Naive thymus-derived CD8-positive, alpha-beta T cell (primary cell): Measurements from ENCODE around the gene CGB7. TPM values are rescaled to one million over a fixed set of nuclear protein-coding genes. Genes with fewer than 3 reads are reported as not detected.

ENCODE experiments used
- ATAC-seq, 2 donors: fragments of 150-1000 bp; cut with Tn5 transposase in 1 of 2; sonication (Bioruptor Pico), chemical (Tn5 transposase) in 1 of 2; 1 replicate in 1 of 2; 2 replicates in 1 of 2; pipeline ENCODE4 v1.10.0; 2021; ENCODE audit warnings: mild to moderate bottlenecking in 2 of 2, moderate library complexity in 2 of 2
- POLR2A ChIA-PET: fragments of 350-600 bp; sonication (Branson Sonifier 250); formaldehyde crosslinking; loops from one replicate; lab custom pipeline; 2021; ENCODE audit warnings: antibody characterized with exemption; lab: Charles Lee
- DNase-seq, 10 donors: peaks; one replicate each; pipeline versions ENCODE4 v3.0.0 to v3.0.0-alpha.2; 2020 to 2022
- H3K27ac Mint-ChIP-seq, 10 donors: one replicate each; pipeline ENCODE4 v1.8.0; 2020 to 2022; ENCODE audit warnings: mild to moderate bottlenecking in 10 of 10, mixed read lengths in 10 of 10, moderate library complexity in 4 of 10, inconsistent platforms in 1 of 10
- H3K27me3 Mint-ChIP-seq, 5 donors: one replicate each; pipeline ENCODE4 v1.8.0; 2021 to 2022; ENCODE audit warnings: mixed read lengths in 5 of 5
- H3K36me3 Mint-ChIP-seq, 3 donors: one replicate each; pipeline ENCODE4 v1.8.0; 2020 to 2022; ENCODE audit warnings: mixed read lengths in 3 of 3, mild to moderate bottlenecking in 2 of 3, inconsistent platforms in 1 of 3
- H3K4me1 Mint-ChIP-seq, 4 donors: one replicate each; pipeline ENCODE4 v1.8.0; 2021 to 2022; ENCODE audit warnings: mixed read lengths in 4 of 4
- H3K4me3 Mint-ChIP-seq, 10 donors: one replicate each; pipeline ENCODE4 v1.8.0; 2020 to 2022; ENCODE audit warnings: mild to moderate bottlenecking in 10 of 10, mixed read lengths in 10 of 10, moderate library complexity in 6 of 10, inconsistent platforms in 1 of 10
- H3K9me3 Mint-ChIP-seq, 9 donors: one replicate each; pipeline ENCODE4 v1.8.0; 2020 to 2022; ENCODE audit warnings: mixed read lengths in 9 of 9, mild to moderate bottlenecking in 3 of 9, inconsistent platforms in 1 of 9, moderate library complexity in 1 of 9
- polyA plus RNA-seq, 3 donors: library from polyadenylated mRNA; unstranded; fragments of 300-500 nt; fragmentation: Illumina TruSeq; gene quantifications; one replicate each; pipeline ENCODE4 v1.2.3, GENCODE V29; 2021
- total RNA-seq, 8 experiments: library from RNA in 2 of 8; stranded (reverse) in 2 of 8; gene quantifications; one replicate each; pipeline ENCODE4 v1.2.3 and lab custom pipeline; 2021 to 2026

Gene CGB7
- total and polyA plus RNA-seq, 5 experiments from 2014 or later: not detected

DNA sequence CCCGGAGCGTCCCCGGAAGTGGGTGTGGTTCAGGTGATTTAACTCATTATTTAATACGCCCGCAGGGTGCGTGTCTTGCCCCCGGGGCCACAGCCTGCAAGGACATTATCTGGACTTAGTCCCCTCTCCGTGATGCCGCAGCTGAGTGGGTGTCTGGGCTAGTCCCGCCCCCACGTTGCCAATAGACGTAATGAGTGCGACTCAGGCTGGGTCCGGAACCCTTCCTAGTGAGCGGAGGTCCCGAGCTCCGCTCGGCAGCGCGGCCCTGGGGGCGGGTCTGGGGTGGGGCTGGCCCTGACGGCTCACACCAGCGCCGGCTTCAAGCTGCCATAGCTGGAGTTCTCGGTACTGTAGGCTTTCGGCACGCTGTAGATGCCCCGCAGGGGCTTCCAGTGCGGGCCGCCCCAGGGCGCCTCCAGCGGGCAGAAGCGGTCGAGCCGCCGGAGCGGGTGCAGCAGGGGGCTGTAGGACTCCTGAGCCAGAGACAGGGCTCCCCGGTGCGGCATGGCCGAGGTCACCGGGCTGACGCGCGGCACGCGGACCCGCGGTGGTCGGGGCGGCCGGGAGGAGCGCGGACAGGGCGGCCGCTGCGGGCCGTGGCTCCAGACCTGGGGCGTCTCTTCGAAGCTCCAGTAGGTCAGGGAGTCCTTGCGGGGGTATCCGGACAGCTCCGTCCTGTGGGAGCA is 39.7 kb downstream of the CGB7 start:
- H3K27me3 Mint-ChIP-seq: peaks cover 0 to 6% (median 0%) of the 10 kb centered on the region in 5 donors
- ATAC-seq (peak; percentile 88 to 93), DNase-seq (peak; percentile 55 to 83 (median 65))
- H3K9me3 Mint-ChIP-seq: no peaks in the 10 kb centered on the region
- peak overlapping the region in 6 of 10 donors; percentile 38 to 73 (median 67) for H3K27ac Mint-ChIP-seq
- POLR2A ChIA-PET: interaction anchor here (0.6 to 1.4 kb wide), 2 partner anchors 25 to 753 kb away, joined by 4 to 19 read pairs; partner anchors contain the start of genes GYS1 and RUVBL2
- H3K4me1 Mint-ChIP-seq: peaks cover 10 to 35% (median 24%) of the 10 kb centered on the region in 4 donors
- H3K36me3 Mint-ChIP-seq: peaks cover 0 to 8% (median 0%) of the 10 kb centered on the region in 3 donors
- peak overlapping the region; percentile 81 to 95 (median 90) for H3K4me3 Mint-ChIP-seq

DNA sequence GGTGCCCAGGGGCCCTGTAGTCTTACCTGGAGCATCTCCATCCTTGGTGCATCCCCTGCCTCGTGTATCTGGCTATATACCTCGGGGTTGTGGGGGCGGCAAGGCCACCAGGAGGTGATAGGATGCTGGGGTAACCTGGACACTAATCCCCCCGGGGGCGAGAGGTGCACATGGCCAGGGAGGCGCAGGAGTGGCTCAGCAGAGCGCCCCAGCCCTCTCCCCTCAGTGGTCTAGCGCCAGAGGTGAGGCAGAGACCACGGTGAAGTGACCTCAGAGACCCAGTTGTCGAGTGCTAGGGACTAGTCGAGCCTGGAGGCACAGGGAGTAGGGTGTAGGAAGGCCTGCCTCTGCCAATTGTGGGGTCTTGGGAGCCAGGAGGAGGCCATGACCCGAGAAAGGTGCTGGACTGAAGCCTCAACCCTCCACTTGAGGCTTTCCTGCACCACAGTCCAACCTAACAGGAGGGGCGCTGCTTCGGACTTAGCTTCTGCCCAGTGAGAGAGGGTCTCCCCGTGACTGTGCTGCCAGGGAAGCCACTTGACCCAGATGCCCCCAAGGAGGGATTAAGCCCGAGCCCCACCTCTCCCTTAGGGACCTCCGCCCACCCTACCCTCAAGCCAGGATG is 40.4 kb downstream of the CGB7 start, which contains the start of gene LHB:
Gene LHB (minus strand): TSS at position 51 of the 625 bp plus-strand sequence. CDS start 10 bp downstream, at position 41.
- Mint-ChIP-seq H3K27ac (peak within 1 kb of the TSS in 8 of 10 donors; percentile 35 to 80 (median 67)), H3K9me3 (no peaks in the 10 kb centered on the region), H3K4me1 (peaks cover 10 to 35% (median 24%) of the 10 kb centered on the region in 4 donors)

DNA sequence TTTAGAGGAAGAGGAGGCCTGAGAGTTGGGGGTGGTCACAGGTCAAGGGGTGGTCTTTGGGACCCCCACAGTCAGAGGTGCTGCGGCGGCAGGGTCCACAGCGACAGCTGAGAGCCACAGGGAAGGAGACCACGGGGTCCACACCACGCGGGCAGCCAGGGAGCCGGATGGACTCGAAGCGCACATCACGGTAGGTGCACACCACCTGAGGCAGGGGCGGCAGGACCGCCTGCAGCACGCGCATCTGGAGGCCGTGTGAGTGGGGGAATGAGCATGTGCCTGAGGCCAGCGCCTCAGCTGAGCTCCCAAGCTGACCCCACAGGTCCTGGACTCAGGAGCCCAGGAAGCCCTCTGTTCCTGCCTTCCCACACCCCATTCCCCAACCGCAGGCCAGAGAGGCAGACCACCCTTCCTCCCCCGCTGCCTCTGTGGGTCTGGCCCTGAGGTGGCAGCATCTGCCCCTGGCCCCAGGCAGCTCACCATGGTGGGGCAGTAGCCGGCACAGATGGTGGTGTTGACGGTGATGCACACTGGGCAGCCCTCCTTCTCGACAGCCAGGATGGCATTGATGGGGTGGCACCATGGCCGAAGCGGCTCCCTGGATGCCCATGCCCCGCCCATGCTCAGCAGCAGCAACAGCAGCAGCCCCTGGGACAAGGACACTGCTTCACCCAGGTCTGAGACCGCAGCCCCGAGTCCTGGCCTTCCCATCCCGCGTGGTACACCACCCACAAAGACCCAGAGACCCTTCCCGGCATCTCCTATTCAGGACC is 41.3 kb downstream of the CGB7 start:
- peaks cover 0 to 3% (median 0%) of the 10 kb centered on the region in 5 donors for H3K27me3 Mint-ChIP-seq
- no peak for DNase-seq
- H3K27ac Mint-ChIP-seq: peak overlapping the region in 4 of 10 donors; percentile 12 to 80 (median 44)
- H3K9me3 Mint-ChIP-seq: no peaks in the 10 kb centered on the region
- no peak for ATAC-seq
- H3K36me3 Mint-ChIP-seq: peaks cover 0 to 10% (median 2%) of the 10 kb centered on the region in 3 donors
- H3K4me1 Mint-ChIP-seq: peaks cover 9 to 34% (median 21%) of the 10 kb centered on the region in 4 donors
- POLR2A ChIA-PET: interaction anchor here (0.9 kb wide), 1 partner anchor 23 kb away, joined by 3 read pairs; the partner anchor contains the start of genes GYS1 and RUVBL2
- H3K4me3 Mint-ChIP-seq: peak overlapping the region in 7 of 10 donors; percentile 13 to 95 (median 32)

More for the DNA sequence above, 40.4 kb downstream of the CGB7 start, which contains the start of gene LHB:
- H3K4me3 Mint-ChIP-seq: peak within 1 kb of the TSS; percentile 81 to 95 (median 90)
- ATAC-seq (no peak), DNase-seq (no peak)
- peaks cover 0 to 8% (median 0%) of the 10 kb centered on the region in 3 donors for H3K36me3 Mint-ChIP-seq
- peaks cover 0 to 6% (median 0%) of the 10 kb centered on the region in 5 donors for H3K27me3 Mint-ChIP-seq
- POLR2A ChIA-PET: interaction anchor here (1.4 kb wide), 1 partner anchor 24 kb away, joined by 19 read pairs; the partner anchor contains the start of genes GYS1 and RUVBL2

DNA sequence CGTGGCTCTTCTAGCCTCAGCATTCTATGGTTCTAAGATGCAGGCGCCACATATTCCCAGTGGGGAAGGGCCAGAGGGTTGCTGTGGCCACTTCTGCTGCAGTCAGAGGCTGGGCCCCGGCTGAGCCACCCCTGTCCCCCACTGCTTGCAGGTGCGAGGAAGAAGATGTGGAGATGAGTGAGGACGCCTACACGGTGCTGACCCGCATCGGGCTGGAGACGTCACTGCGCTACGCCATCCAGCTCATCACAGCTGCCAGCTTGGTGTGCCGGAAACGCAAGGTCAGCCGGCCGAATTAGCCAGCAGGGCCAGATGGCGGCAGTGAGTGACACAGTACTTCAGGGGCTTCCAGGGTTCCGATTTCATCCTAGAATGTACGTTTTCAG is 42.7 kb downstream of the CGB7 start:
- ATAC-seq: no peak
- peaks cover 0 to 3% (median 0%) of the 10 kb centered on the region in 5 donors for H3K27me3 Mint-ChIP-seq
- H3K9me3 Mint-ChIP-seq: no peaks in the 10 kb centered on the region
- H3K4me3 Mint-ChIP-seq: no peak overlapping the region
- H3K36me3 Mint-ChIP-seq: peaks cover 0 to 23% (median 3%) of the 10 kb centered on the region in 3 donors
- H3K4me1 Mint-ChIP-seq: peaks cover 5 to 21% (median 13%) of the 10 kb centered on the region in 4 donors
- DNase-seq: no peak
- no peak overlapping the region for H3K27ac Mint-ChIP-seq
- POLR2A ChIA-PET: no interaction called here

DNA sequence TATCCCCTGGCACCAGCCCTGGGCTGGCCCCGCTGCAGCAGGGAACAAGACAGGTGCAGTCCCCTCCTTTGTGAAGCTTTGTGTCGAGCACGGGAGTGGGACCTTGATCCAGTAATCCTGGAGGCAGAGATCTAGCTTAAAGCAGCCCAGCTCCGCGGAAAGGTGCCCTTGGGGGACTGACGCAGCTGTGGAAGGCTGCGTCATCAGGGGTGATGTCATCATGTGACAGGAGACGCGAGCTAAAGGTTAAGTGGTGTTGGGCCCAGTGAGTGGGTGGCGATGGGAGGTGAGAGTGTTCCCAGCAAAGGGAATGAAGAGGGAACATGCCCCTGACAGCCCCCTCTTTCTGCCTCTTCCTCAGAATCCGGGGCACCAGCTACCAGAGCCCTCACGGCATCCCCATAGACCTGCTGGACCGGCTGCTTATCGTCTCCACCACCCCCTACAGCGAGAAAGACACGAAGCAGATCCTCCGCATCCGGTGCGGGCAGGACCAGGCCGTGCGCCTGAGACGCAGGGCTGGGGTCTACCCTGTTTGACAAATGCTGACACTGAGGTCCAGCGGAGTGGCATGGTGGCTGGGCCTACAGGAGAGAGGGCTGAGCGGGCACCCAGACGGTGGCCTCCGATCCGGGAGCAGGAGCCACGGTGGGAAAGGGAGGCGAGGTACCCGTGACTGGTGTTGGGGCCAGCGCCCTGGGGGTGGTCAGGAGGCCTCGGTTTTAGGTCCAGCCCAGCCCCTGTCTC is 43.3 kb downstream of the CGB7 start:
- no peaks in the 10 kb centered on the region for H3K9me3 Mint-ChIP-seq
- peaks cover 0 to 27% (median 3%) of the 10 kb centered on the region in 3 donors for H3K36me3 Mint-ChIP-seq
- peaks cover 4 to 16% (median 10%) of the 10 kb centered on the region in 4 donors for H3K4me1 Mint-ChIP-seq
- peak overlapping the region in 1 of 10 donors; percentile 82 for H3K27ac Mint-ChIP-seq
- peak overlapping the region in 2 of 10 donors; percentile 14 to 41 for H3K4me3 Mint-ChIP-seq
- no peak for ATAC-seq
- POLR2A ChIA-PET: no interaction called here
- H3K27me3 Mint-ChIP-seq: peaks cover 0 to 3% (median 0%) of the 10 kb centered on the region in 5 donors
- DNase-seq: no peak

DNA sequence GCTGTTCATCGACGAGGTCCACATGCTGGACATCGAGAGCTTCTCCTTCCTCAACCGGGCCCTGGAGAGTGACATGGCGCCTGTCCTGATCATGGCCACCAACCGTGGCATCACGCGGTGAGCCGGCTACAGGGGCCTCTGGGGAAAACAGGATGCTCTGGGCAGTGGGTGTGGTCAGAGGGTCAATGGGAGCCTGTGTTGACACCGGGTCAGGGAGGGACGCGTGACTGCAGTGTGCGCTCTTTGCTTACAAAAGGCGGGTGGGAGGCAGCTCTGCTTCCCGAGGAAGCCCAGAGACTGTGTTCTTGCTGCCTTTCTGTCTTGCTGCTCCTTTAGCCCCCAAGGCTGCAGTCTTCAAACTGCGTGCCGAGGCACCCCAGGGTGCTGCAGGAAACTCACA is 46.4 kb downstream of the CGB7 start:
- POLR2A ChIA-PET: no interaction called here
- no peaks in the 10 kb centered on the region for H3K9me3 Mint-ChIP-seq
- ATAC-seq: no peak
- H3K4me3 Mint-ChIP-seq: no peak overlapping the region
- no peak overlapping the region for H3K27ac Mint-ChIP-seq
- no peaks in the 10 kb centered on the region for H3K4me1 Mint-ChIP-seq
- DNase-seq: no peak
- no peaks in the 10 kb centered on the region for H3K27me3 Mint-ChIP-seq
- peaks cover 0 to 43% (median 7%) of the 10 kb centered on the region in 3 donors for H3K36me3 Mint-ChIP-seq

DNA sequence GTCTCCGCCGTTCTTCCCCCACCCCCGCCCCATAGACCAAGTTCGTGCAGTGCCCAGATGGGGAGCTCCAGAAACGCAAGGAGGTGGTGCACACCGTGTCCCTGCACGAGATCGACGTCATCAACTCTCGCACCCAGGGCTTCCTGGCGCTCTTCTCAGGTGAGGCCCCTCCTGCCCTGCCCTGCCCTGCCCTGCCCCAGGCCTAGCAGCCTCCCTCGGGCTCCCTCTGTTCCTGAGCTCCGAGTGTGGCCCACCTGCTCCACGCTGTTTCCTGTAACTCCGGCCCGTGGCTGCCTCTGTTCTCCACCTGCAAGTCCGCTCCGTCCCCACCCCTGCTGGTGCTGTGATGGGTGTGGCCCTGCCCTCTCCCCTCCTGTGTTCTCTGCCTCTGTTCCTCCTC is 47.1 kb downstream of the CGB7 start:
- Mint-ChIP-seq H3K4me3 (no peak overlapping the region), H3K4me1 (no peaks in the 10 kb centered on the region), H3K27me3 (no peaks in the 10 kb centered on the region), H3K36me3 (peaks cover 0 to 47% (median 8%) of the 10 kb centered on the region in 3 donors), H3K27ac (peak overlapping the region in 1 of 10 donors; percentile 11), H3K9me3 (no peaks in the 10 kb centered on the region)
- DNase-seq (no peak), ATAC-seq (no peak)
- POLR2A ChIA-PET: interaction anchor here (1.2 kb wide), 1 partner anchor 46 kb away, joined by 3 read pairs; no protein-coding TSS in a partner anchor

DNA sequence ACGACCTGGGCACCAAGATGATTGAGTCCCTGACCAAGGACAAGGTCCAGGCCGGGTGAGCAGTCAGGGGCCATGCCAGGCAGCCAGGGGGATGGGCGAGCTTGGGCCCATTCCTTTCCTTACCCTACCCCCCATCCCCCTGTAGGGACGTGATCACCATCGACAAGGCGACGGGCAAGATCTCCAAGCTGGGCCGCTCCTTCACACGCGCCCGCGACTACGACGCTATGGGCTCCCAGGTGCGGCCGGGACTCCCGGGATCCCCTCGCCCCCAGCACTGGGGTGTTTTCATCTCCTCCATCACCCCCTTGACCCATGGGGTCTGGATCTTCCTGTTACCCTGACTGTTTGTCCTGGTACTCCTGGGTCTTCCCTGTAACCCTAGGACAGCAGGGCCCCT is 47.7 kb downstream of the CGB7 start:
- H3K9me3 Mint-ChIP-seq: no peaks in the 10 kb centered on the region
- POLR2A ChIA-PET: interaction anchor here (0.9 to 1.2 kb wide), 2 partner anchors 16 to 46 kb away, joined by 3 to 7 read pairs; partner anchors contain the start of genes GYS1 and RUVBL2
- H3K36me3 Mint-ChIP-seq: peaks cover 0 to 50% (median 13%) of the 10 kb centered on the region in 3 donors
- no peak overlapping the region for H3K4me3 Mint-ChIP-seq
- DNase-seq (no peak), ATAC-seq (no peak)
- H3K27me3 Mint-ChIP-seq: no peaks in the 10 kb centered on the region
- H3K27ac Mint-ChIP-seq: no peak overlapping the region
- H3K4me1 Mint-ChIP-seq: no peaks in the 10 kb centered on the region

DNA sequence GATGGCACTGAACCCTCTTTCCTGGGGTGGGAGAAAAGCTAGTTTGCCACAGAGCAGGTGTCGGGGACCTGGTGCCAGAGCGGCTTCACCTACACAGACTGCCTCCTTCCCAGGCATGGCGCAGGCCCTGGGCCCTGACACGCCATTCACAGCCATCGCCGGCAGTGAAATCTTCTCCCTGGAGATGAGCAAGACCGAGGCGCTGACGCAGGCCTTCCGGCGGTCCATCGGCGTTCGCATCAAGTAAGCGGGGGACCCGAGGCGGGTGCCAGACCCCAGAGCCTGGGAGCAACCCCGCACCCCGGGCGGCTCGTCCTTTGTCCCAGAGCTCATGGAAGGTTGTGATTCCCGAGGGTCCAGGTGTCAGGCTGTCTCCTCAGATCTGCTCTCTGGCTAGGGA is 50.6 kb downstream of the CGB7 start:
- Mint-ChIP-seq H3K9me3 (no peaks in the 10 kb centered on the region), H3K4me3 (no peak overlapping the region), H3K27ac (no peak overlapping the region), H3K27me3 (no peaks in the 10 kb centered on the region), H3K4me1 (no peaks in the 10 kb centered on the region), H3K36me3 (peaks cover 0 to 70% (median 13%) of the 10 kb centered on the region in 3 donors)
- POLR2A ChIA-PET: no interaction called here
- ATAC-seq (no peak), DNase-seq (no peak)

DNA sequence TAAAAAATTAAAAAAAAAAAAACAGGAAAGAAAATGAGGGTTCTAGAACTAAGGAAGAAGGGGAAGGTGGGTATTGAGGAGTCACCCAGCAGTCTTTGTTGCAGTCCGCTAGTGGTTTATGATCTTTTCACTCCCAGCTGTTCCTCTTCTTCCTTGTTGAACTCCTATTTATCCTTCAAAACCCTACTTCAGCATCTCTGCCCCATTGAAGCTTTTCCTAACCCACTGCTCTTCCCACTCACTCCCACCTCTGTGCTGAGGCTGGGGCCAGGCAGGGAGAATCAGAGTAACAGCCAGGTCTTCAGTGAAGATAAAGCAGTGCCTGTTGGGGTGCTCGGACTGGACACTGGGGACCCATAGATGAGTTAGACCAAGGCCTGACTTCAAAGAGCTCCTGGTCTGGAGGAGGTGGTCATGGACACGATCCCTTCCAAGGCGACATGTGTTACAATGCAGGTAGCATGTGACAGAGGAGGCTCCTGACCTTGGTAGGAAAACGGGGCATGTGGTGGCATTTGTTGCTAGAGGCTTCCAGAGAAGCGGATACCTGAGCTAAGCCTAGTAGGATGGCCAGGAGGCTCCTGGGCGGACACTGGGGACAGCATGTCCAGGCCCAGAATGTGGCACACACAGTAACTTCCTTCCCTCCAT is 52.5 kb downstream of the CGB7 start:
- no peaks in the 10 kb centered on the region for H3K9me3 Mint-ChIP-seq
- no peak for DNase-seq
- no peaks in the 10 kb centered on the region for H3K27me3 Mint-ChIP-seq
- H3K36me3 Mint-ChIP-seq: peaks cover 0 to 57% (median 10%) of the 10 kb centered on the region in 3 donors
- peak overlapping the region in 1 of 10 donors; percentile 43 for H3K27ac Mint-ChIP-seq
- no peaks in the 10 kb centered on the region for H3K4me1 Mint-ChIP-seq
- POLR2A ChIA-PET: interaction anchor here (0.7 kb wide), 1 partner anchor 20 kb away, joined by 4 read pairs; no protein-coding TSS in a partner anchor
- ATAC-seq: no peak
- H3K4me3 Mint-ChIP-seq: peak overlapping the region in 1 of 10 donors; percentile 51
